Mesenchymal stem cell (in vitro differentiated cells and primary cell): ENCODE data around the gene DNAJC10.

Experiments
- DNase-seq: peaks from one replicate; pipeline ENCODE4 v3.0.0-alpha.2; 2013
- H2AFZ ChIP-seq: one replicate; pipeline ENCODE4 v1.6.1; 2013; ENCODE audit warnings: low read depth, mild to moderate bottlenecking, control low read depth, inconsistent platforms, low read length, moderate library complexity
- H2AK5ac ChIP-seq: 2 replicates; pipeline ENCODE4 v1.6.1; 2013; ENCODE audit warnings: low read length, moderate library complexity, mild to moderate bottlenecking, inconsistent platforms; ENCODE audit not compliant: severe bottlenecking
- H2BK120ac ChIP-seq: one replicate; pipeline ENCODE4 v1.6.1; 2013; ENCODE audit warnings: low read depth, mild to moderate bottlenecking, inconsistent platforms, low read length, moderate library complexity
- H2BK12ac ChIP-seq, 2 experiments: one replicate each; pipeline ENCODE4 v1.6.1; 2013; ENCODE audit warnings: inconsistent platforms in 2 of 2, low read length in 2 of 2, mild to moderate bottlenecking in 2 of 2, moderate library complexity in 2 of 2, control low read depth in 1 of 2
- H2BK15ac ChIP-seq: one replicate; pipeline ENCODE4 v1.6.1; 2013; ENCODE audit warnings: mild to moderate bottlenecking, low read depth, inconsistent platforms; ENCODE audit not compliant: poor library complexity, severe bottlenecking
- H2BK5ac ChIP-seq: 2 replicates; pipeline ENCODE4 v1.6.1; 2013; ENCODE audit warnings: low read depth, mild to moderate bottlenecking, low read length, control low read depth, inconsistent platforms; ENCODE audit not compliant: poor library complexity, severe bottlenecking
- H3K14ac ChIP-seq, 2 experiments: one replicate each; pipeline ENCODE4 v1.6.1; 2013; ENCODE audit warnings: inconsistent platforms in 2 of 2, low read length in 2 of 2, control low read depth in 1 of 2, mild to moderate bottlenecking in 1 of 2, moderate library complexity in 1 of 2
- H3K18ac ChIP-seq, 2 experiments: one replicate each; pipeline ENCODE4 v1.6.1; 2013; ENCODE audit warnings: inconsistent platforms in 2 of 2, low read length in 2 of 2, control low read depth in 1 of 2, low read depth in 1 of 2, mild to moderate bottlenecking in 1 of 2
- H3K23ac ChIP-seq, 2 experiments: one replicate each; pipeline ENCODE4 v1.6.1; 2013; ENCODE audit warnings: inconsistent platforms in 2 of 2, low read length in 2 of 2, mild to moderate bottlenecking in 2 of 2, moderate library complexity in 2 of 2, control low read depth in 1 of 2
- H3K27ac ChIP-seq: 2 replicates; pipeline ENCODE4 v1.5.1; 2013; ENCODE audit warnings: mild to moderate bottlenecking, moderate library complexity, low read length, control low read depth, inconsistent platforms; ENCODE audit not compliant: poor library complexity, severe bottlenecking
- H3K27me3 ChIP-seq, 2 experiments: 2 replicates each; pipeline versions ENCODE4 v1.6.1 to v1.7.0; 2013; ENCODE audit warnings: low read length in 2 of 2, mild to moderate bottlenecking in 2 of 2, moderate library complexity in 2 of 2, control low read depth in 1 of 2, inconsistent platforms in 1 of 2; ENCODE audit not compliant: control insufficient read depth in 1 of 2, insufficient read depth in 1 of 2
- H3K36me3 ChIP-seq, 2 experiments: 2 replicates each; pipeline versions ENCODE4 v1.6.1 to v1.7.0; 2013; ENCODE audit warnings: low read length in 2 of 2, control low read depth in 1 of 2, inconsistent platforms in 1 of 2, low read depth in 1 of 2, mild to moderate bottlenecking in 1 of 2; ENCODE audit not compliant: insufficient read depth in 2 of 2, control insufficient read depth in 1 of 2
- H3K4ac ChIP-seq, 2 experiments: one replicate each; pipeline ENCODE4 v1.6.1; 2013; ENCODE audit warnings: inconsistent platforms in 2 of 2, low read length in 2 of 2, mild to moderate bottlenecking in 2 of 2, moderate library complexity in 2 of 2, control low read depth in 1 of 2, low read depth in 1 of 2
- H3K4me1 ChIP-seq: 2 replicates; pipeline ENCODE4 v1.6.1; 2013; ENCODE audit warnings: low read depth, low read length, control low read depth; ENCODE audit not compliant: control insufficient read depth, insufficient read depth
- H3K4me2 ChIP-seq: 2 replicates; pipeline ENCODE4 v1.6.1; 2013; ENCODE audit warnings: low read length, mild to moderate bottlenecking, inconsistent platforms; ENCODE audit not compliant: poor library complexity, severe bottlenecking
- H3K4me3 ChIP-seq, 2 experiments: 2 replicates each; pipeline versions ENCODE4 v1.5.1 to v1.7.0; 2013; ENCODE audit warnings: low read length in 2 of 2, mild to moderate bottlenecking in 2 of 2, control low read depth in 1 of 2, low read depth in 1 of 2; ENCODE audit not compliant: insufficient read depth in 1 of 2
- H3K79me1 ChIP-seq: replicated peaks from 2 replicates; pipeline ENCODE4 v1.6.1; 2013; ENCODE audit warnings: mild to moderate bottlenecking, control low read depth, low read length, inconsistent platforms; ENCODE audit not compliant: poor library complexity, severe bottlenecking
- H3K9ac ChIP-seq: 2 replicates; pipeline ENCODE4 v1.7.0; 2013; ENCODE audit warnings: mild to moderate bottlenecking, low read length, moderate library complexity
- H3K9me3 ChIP-seq: 2 replicates; pipeline ENCODE4 v1.7.0; 2013; ENCODE audit warnings: mild to moderate bottlenecking, low read length; ENCODE audit not compliant: control insufficient read depth
- H4K8ac ChIP-seq: one replicate; pipeline ENCODE4 v1.6.1; 2013; ENCODE audit warnings: inconsistent platforms, mild to moderate bottlenecking, low read length, moderate library complexity
- H4K91ac ChIP-seq: one replicate; pipeline ENCODE4 v1.6.1; 2013; ENCODE audit warnings: mild to moderate bottlenecking, low read length, inconsistent platforms
- WGBS: methylation state at CpG from one replicate; pipeline ENCODE4 v1.1.7; 2013; ENCODE audit warnings: mixed read lengths; 5-methylcytosine and 5-hydroxymethylcytosine counted together

The DNAJC10 gene

GRCh38 chr2:182784058-182784706 is 68.1 kb downstream of the DNAJC10 start:
- Histone ChIP-seq H3K27ac (no peak overlapping the region), H3K4ac (no peak overlapping the region), H2BK15ac (no peak overlapping the region), H3K4me3 (no peak overlapping the region), H3K79me1 (no peaks in the 10 kb centered on the region), H3K9me3 (no peaks in the 10 kb centered on the region), H3K4me1 (no peaks in the 10 kb centered on the region), H4K91ac (no peak overlapping the region), H3K4me2 (no peak overlapping the region), H3K18ac (no peak overlapping the region), H2BK12ac (no peak overlapping the region), H2AFZ (no peak overlapping the region), H2BK120ac (no peak overlapping the region), H3K9ac (no peak overlapping the region), H3K23ac (no peak overlapping the region), H2AK5ac (no peak overlapping the region), H3K36me3 (peaks cover 4 to 19% of the 10 kb centered on the region in 2 experiments), H3K27me3 (no peaks in the 10 kb centered on the region), H4K8ac (no peak overlapping the region), H2BK5ac (no peak overlapping the region), H3K14ac (no peak overlapping the region)
- DNase-seq, result no peak
- WGBS, result 100% methylated on average over 3 of the region's 4 CpGs

GRCh38 chr2:182784777-182785176 is 68.7 kb downstream of the DNAJC10 start:
- no peak overlapping the region for H3K9ac ChIP-seq
- no peak overlapping the region for H3K4me2 ChIP-seq
- H3K14ac ChIP-seq, result no peak overlapping the region
- no peak overlapping the region for H3K18ac ChIP-seq
- H2AFZ ChIP-seq, result no peak overlapping the region
- H2BK12ac ChIP-seq, result no peak overlapping the region
- H2AK5ac ChIP-seq, result no peak overlapping the region
- H3K4me3 ChIP-seq, result no peak overlapping the region
- H3K79me1 ChIP-seq, result no peaks in the 10 kb centered on the region
- H3K4me1 ChIP-seq, result no peaks in the 10 kb centered on the region
- H3K9me3 ChIP-seq, result no peaks in the 10 kb centered on the region
- no CpG with 5 or more reads among the region's 1 CpG for WGBS
- no peaks in the 10 kb centered on the region for H3K27me3 ChIP-seq
- no peak overlapping the region for H2BK15ac ChIP-seq
- peak; percentile 60 for DNase-seq
- H2BK5ac ChIP-seq, result no peak overlapping the region
- H3K36me3 ChIP-seq, result peaks cover 2 to 15% of the 10 kb centered on the region in 2 experiments
- H2BK120ac ChIP-seq, result no peak overlapping the region
- no peak overlapping the region for H3K27ac ChIP-seq
- H4K91ac ChIP-seq, result no peak overlapping the region
- no peak overlapping the region for H4K8ac ChIP-seq
- no peak overlapping the region for H3K4ac ChIP-seq
- no peak overlapping the region for H3K23ac ChIP-seq

- H2AK5ac ChIP-seq, result no peak overlapping the region
- H2BK12ac ChIP-seq, result no peak overlapping the region
- no peak overlapping the region for H2BK120ac ChIP-seq
- no peak overlapping the region for H2AFZ ChIP-seq
- no peak overlapping the region for H3K23ac ChIP-seq
- H3K18ac ChIP-seq, result no peak overlapping the region
- H3K4me3 ChIP-seq, result no peak overlapping the region
- no peak overlapping the region for H3K14ac ChIP-seq
- no peak overlapping the region for H4K91ac ChIP-seq
- no peak overlapping the region for H3K27ac ChIP-seq
- no peak overlapping the region for H2BK5ac ChIP-seq
- H3K4me2 ChIP-seq, result no peak overlapping the region
- no peaks in the 10 kb centered on the region for H3K36me3 ChIP-seq
- DNase-seq, result no peak
- no peaks in the 10 kb centered on the region for H3K27me3 ChIP-seq
- no peaks in the 10 kb centered on the region for H3K9me3 ChIP-seq
- no peaks in the 10 kb centered on the region for H3K79me1 ChIP-seq
- no CpG with 5 or more reads among the region's 2 CpGs for WGBS
- no peak overlapping the region for H3K4ac ChIP-seq
- H2BK15ac ChIP-seq, result no peak overlapping the region
- no peaks in the 10 kb centered on the region for H3K4me1 ChIP-seq
- no peak overlapping the region for H4K8ac ChIP-seq
- H3K9ac ChIP-seq, result no peak overlapping the region
Observed at GRCh38 chr2:182792441-182792840, 76.4 kb downstream of the DNAJC10 start.

GRCh38 chr2:182798736-182799135 is 82.7 kb downstream of the DNAJC10 start:
- no peaks in the 10 kb centered on the region for H3K27me3 ChIP-seq

More at GRCh38 chr2:182798736-182799135, 82.7 kb downstream of the DNAJC10 start:
- Histone ChIP-seq H3K27ac (no peak overlapping the region), H3K23ac (no peak overlapping the region), H3K18ac (no peak overlapping the region), H4K91ac (no peak overlapping the region), H3K9ac (no peak overlapping the region), H3K14ac (no peak overlapping the region), H2AFZ (no peak overlapping the region), H4K8ac (no peak overlapping the region), H2BK5ac (no peak overlapping the region), H2BK15ac (no peak overlapping the region), H2AK5ac (no peak overlapping the region), H3K4me3 (no peak overlapping the region), H2BK120ac (no peak overlapping the region), H3K4me1 (no peaks in the 10 kb centered on the region), H3K36me3 (no peaks in the 10 kb centered on the region), H3K4me2 (no peak overlapping the region), H3K79me1 (no peaks in the 10 kb centered on the region), H2BK12ac (no peak overlapping the region), H3K4ac (no peak overlapping the region), H3K9me3 (no peaks in the 10 kb centered on the region)
- DNase-seq, result no peak
- no CpG with 5 or more reads among the region's 2 CpGs for WGBS
